Esophagus muscularis mucosa (tissue), 3 donors: ENCODE measurements around the gene MYZAP.

Experiments
- POLR2A ChIP-seq: fragments of 450-650 bp; IDR thresholded peaks from one replicate; pipeline ENCODE4 v1.6.1; 2017; ENCODE audit warnings: antibody characterized with exemption, moderate library complexity, mild to moderate bottlenecking, low read depth
- TF ChIP-seq, protein P1 (sequence below), 3 experiments: fragments of 200-600 bp in 2 of 3; fragments of 450-650 bp in 1 of 3; sonication (generic) in 2 of 3; IDR thresholded peaks; one replicate each; pipeline ENCODE4 v1.5.1; 2017 to 2019; ENCODE audit warnings: antibody characterized with exemption in 3 of 3, mild to moderate bottlenecking in 2 of 3, moderate library complexity in 1 of 3

- TF ChIP-seq POLR2A: no peak
- TF ChIP-seq, protein P1, sequence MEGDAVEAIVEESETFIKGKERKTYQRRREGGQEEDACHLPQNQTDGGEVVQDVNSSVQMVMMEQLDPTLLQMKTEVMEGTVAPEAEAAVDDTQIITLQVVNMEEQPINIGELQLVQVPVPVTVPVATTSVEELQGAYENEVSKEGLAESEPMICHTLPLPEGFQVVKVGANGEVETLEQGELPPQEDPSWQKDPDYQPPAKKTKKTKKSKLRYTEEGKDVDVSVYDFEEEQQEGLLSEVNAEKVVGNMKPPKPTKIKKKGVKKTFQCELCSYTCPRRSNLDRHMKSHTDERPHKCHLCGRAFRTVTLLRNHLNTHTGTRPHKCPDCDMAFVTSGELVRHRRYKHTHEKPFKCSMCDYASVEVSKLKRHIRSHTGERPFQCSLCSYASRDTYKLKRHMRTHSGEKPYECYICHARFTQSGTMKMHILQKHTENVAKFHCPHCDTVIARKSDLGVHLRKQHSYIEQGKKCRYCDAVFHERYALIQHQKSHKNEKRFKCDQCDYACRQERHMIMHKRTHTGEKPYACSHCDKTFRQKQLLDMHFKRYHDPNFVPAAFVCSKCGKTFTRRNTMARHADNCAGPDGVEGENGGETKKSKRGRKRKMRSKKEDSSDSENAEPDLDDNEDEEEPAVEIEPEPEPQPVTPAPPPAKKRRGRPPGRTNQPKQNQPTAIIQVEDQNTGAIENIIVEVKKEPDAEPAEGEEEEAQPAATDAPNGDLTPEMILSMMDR (IDR thresholded peaks at IDR 0.05): no peak
Observed at GRCh38 chr15:57591237-57591821, 375 bp upstream of the MYZAP start.
